ENCODE results near the gene SPATS1.

SPATS1 gene

GRCh38 chr6:44342489-44342888 lies at the start of gene SPATS1:
SPATS1 (plus strand) TSS chr6:44342650; CDS start chr6:44343096, 446 bp downstream.
- TF ChIP-seq, protein P1, sequence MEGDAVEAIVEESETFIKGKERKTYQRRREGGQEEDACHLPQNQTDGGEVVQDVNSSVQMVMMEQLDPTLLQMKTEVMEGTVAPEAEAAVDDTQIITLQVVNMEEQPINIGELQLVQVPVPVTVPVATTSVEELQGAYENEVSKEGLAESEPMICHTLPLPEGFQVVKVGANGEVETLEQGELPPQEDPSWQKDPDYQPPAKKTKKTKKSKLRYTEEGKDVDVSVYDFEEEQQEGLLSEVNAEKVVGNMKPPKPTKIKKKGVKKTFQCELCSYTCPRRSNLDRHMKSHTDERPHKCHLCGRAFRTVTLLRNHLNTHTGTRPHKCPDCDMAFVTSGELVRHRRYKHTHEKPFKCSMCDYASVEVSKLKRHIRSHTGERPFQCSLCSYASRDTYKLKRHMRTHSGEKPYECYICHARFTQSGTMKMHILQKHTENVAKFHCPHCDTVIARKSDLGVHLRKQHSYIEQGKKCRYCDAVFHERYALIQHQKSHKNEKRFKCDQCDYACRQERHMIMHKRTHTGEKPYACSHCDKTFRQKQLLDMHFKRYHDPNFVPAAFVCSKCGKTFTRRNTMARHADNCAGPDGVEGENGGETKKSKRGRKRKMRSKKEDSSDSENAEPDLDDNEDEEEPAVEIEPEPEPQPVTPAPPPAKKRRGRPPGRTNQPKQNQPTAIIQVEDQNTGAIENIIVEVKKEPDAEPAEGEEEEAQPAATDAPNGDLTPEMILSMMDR (IDR thresholded peaks at IDR 0.05; ENCODE audit: low read depth, low read length), result no peak
- no peak for DNase-seq (ENCODE audit: low read depth in 2 of 2)
- H3K4me3 ChIP-seq (replicated peaks in 1 of 2; ENCODE audit: low read depth in 2 of 2, low read length in 2 of 2), result no peak within 1 kb of the TSS

DNA sequence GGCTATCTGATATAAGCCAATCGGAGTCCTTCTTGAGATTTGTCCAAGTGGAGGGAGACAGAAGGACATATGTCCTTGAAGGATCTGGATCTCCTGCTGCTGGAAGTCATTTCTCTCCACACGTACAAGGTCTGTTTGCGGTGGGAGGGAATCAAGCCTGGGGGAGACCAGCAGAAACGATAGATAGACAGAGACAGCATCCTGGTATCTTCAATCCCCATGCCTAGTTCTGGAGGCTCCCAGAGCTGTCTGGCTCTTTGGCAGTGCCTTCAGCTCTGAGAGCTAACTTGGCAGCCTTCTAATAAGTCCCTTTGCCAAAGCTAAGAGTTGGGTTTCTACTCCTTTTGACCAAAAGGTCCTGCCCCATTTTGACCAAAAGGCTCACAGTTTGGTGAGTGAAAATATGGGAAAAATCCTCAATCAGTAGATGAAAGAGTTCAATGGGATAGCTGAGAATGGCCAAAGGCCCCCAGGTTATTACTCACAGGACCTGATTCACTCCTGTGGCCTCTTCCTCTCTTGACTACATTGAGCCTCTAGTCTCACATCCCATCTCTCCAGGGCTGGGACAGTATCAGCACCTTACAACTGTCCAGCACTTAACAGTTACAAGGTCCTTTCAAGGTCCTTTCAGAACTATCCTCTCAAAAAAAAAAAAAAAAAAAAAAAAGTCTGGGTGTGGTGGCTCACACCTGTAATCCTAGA lies 49.6 kb upstream of the SPATS1 start:
- TF ChIP-seq, protein P1 (IDR thresholded peaks at IDR 0.05; ENCODE audit: low read depth, low read length), result no peak
- no peak overlapping the region for H3K4me3 ChIP-seq (replicated peaks in 1 of 2; ENCODE audit: low read depth in 2 of 2, low read length in 2 of 2)
- no peak for DNase-seq (ENCODE audit: low read depth in 2 of 2)

DNA sequence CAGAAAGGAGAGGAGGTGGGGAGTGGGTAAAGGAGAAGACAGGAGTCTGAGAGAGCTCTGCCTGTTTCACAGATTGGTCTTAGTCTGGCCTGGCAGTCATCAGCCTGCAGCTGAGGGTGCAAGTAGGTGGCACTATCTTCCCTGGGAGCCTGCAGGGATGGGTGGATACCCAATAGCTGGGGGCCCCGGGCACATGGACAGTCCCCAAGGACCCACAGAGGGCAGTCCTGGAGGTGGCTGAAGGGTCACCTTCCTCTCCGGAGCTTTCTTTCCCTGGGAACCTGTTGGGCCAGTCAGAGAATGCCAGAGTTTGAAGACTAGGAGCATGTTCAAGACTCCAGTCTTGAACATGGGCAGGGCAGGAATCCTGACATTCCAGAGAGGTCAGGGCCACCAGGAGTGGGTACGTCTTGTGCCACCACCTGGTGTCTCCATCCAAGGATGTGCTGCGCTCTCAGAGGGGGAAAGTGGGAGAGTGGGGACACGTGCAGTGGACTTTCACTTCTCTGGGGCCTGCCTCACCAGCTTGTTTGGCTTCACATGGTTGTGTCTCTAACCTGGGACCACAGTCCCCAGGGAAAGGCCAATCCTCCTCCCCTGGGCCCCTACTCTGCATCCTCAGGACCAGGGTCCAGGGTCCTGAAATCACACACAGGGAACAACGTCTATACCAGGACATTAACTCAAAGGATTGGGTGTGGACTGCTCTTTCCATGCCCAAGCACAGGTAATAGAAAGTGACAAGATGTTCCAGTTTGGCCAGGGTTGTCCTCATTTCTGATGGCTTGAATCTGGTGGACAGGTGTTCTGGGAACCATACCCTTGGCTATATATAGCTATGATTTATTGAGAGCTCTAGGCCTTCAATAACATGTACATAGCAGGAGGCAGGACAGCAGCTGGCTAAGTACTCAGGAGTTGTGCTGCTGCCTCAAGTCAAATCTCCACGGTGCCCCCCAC lies 47.3 kb upstream of the SPATS1 start:
- TF ChIP-seq, protein P1 (IDR thresholded peaks at IDR 0.05; ENCODE audit: low read depth, low read length), result no peak
- no peak for DNase-seq (ENCODE audit: low read depth in 2 of 2)
- H3K4me3 ChIP-seq (replicated peaks in 1 of 2; ENCODE audit: low read depth in 2 of 2, low read length in 2 of 2), result no peak overlapping the region

DNA sequence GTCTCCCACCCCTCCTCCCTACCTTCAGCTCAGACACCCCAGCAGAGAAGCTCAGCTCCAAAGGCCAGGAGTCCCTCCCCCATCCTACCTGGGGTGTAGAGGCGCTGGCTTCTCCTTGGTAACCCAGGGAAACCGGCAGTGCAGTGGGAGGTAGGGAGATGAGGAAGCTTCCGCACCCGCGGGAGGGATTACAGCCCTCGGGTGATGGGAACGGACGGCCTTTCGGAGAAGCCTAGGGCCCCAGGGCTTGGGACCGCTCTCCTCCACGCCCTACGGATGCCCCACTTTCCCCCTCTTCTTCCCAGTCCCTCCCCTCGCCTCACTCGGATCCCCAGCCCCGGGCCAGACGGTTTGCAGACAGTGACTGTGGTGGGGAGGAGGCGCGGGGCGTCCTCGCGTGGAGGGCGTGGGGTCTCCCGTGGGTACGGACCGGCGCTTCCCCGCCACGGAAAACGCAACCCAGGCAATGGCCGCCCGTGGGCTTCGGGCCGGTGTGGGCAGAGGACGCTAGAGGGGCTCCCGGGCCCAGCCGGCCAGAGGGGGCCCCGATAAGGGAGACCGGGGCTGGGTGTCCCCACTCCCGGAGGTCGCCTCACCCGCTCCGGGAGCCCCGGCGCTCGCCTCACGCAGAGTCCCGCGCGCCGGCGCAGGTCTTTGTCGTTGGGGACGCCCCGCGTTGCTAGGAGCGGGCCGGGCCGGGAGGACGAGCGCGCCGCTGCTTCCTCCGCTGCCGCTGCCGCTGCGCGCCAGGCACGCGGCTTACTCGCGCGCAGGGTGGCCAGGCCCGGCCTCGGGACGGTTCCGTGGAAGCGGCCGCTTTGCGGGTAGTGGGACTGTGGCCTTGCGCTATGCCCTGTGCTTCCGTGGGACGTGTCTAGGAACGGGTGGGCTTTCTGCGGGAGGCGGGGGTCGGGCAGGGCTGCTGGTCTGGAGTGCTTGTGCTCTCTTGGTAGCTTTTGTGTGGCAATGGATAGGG lies 45.1 kb upstream of the SPATS1 start:
- DNase-seq (ENCODE audit: low read depth in 2 of 2), result peak; percentile 30 to 35
- TF ChIP-seq, protein P1 (IDR thresholded peaks at IDR 0.05; ENCODE audit: low read depth, low read length), result no peak
- peak overlapping the region; percentile 46 to 50 for H3K4me3 ChIP-seq (replicated peaks in 1 of 2; ENCODE audit: low read depth in 2 of 2, low read length in 2 of 2)

DNA sequence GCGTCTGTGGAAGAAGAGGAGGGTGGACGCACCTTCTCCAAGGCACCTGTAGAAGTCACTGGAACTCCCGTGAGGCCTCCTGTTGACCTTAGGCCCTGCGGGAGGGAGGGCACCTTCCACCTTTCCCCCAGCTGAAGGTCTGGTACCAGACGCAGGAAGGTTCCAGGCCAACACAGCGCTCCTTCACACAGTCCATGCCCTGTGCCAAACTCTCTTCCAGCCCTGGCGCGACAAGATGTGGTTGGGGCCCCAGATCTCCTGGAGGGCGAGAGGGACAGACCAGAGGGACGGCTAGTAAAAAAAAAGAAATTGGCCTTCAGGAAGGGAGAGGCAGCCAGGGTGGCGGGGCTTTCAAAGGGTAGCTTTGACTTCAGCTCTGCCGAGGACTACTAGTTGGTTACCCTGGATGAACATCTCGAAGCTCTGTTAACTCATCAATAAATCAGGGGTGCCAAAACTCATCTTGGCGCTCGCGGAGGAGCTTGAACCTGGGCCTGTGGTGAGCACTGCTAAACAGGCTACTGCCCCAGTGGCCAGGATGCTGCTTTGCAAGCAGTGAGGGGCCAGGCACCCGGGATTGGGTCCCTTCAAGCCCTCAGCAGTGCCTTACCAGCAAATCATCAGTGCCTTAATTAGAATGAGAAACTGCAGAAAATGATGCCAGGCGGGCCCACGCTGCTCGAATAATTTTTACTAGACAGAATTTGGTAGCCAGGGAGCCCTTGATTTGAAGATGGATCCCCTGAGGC lies 44.2 kb upstream of the SPATS1 start:
- H3K4me3 ChIP-seq (replicated peaks in 1 of 2; ENCODE audit: low read depth in 2 of 2, low read length in 2 of 2), result no peak overlapping the region
- DNase-seq (ENCODE audit: low read depth in 2 of 2), result no peak
- TF ChIP-seq, protein P1 (IDR thresholded peaks at IDR 0.05; ENCODE audit: low read depth, low read length), result no peak

Data from cardiac fibroblast (primary cell).